HEK293T (cell line): Measurements from ENCODE around the gene ZNHIT6.
"Not testable (repeated sequence)": the region's sequence is repeated elsewhere in the genome, so short reads cannot be mapped to it uniquely, and the experiment has no call there.

Source experiments
- CTCF ChIA-PET: fragments of 350-600 bp; formaldehyde crosslinking; extraction: SDS; loops from one replicate; lab custom pipeline; 2021; ENCODE audit warnings: antibody characterized with exemption, inconsistent platforms; lab: Yijun Ruan, JAX
- POLR2A ChIA-PET: fragments of 350-600 bp; formaldehyde crosslinking; extraction: SDS; loops from one replicate; lab custom pipeline; 2020; ENCODE audit warnings: antibody characterized with exemption, inconsistent platforms; lab: Yijun Ruan, JAX
- DNase-seq: peaks from one replicate; pipeline ENCODE4 v3.0.0; 2012; ENCODE audit warnings: mixed read lengths; ENCODE audit errors: extremely low spot score
- ARNT ChIP-seq: fragments of 450-650 bp; IDR thresholded peaks from 2 replicates; pipeline ENCODE4 v1.6.1; 2017; ENCODE audit warnings: mild to moderate bottlenecking
- BHLHE40 ChIP-seq: fragments of 450-650 bp; IDR thresholded peaks from 2 replicates; pipeline ENCODE4 v1.6.1; 2016; ENCODE audit warnings: mild to moderate bottlenecking, moderate library complexity, borderline replicate concordance
- CTBP1 ChIP-seq: fragments of 450-650 bp; IDR thresholded peaks from 2 replicates; pipeline ENCODE4 v1.6.1; 2016; ENCODE audit warnings: borderline replicate concordance
- ELF4 ChIP-seq: fragments of 450-650 bp; IDR thresholded peaks from 2 replicates; pipeline ENCODE4 v1.6.1; 2017; ENCODE audit warnings: antibody characterized with exemption
- FOXA1 ChIP-seq: fragments of 450-650 bp; IDR thresholded peaks from 2 replicates; pipeline ENCODE4 v1.6.1; 2016; ENCODE audit warnings: mild to moderate bottlenecking
- FOXK2 ChIP-seq: fragments of 450-650 bp; IDR thresholded peaks from 2 replicates; pipeline ENCODE4 v1.6.1; 2016; ENCODE audit warnings: mild to moderate bottlenecking
- FOXM1 ChIP-seq: fragments of 450-650 bp; IDR thresholded peaks from 2 replicates; pipeline ENCODE4 v1.6.1; 2017; ENCODE audit warnings: mild to moderate bottlenecking, borderline replicate concordance
- HDGF ChIP-seq: fragments of 450-650 bp; IDR thresholded peaks from 2 replicates; pipeline ENCODE4 v1.6.1; 2017; ENCODE audit warnings: antibody characterized with exemption, borderline replicate concordance
- L3MBTL2 ChIP-seq: fragments of 450-650 bp; conservative IDR thresholded peaks from 2 replicates; pipeline ENCODE4 v1.6.1; 2016; ENCODE audit warnings: mild to moderate bottlenecking
- LEF1 ChIP-seq: fragments of 450-650 bp; IDR thresholded peaks from 2 replicates; pipeline ENCODE4 v1.6.1; 2017; ENCODE audit warnings: mild to moderate bottlenecking, borderline replicate concordance
- NFRKB ChIP-seq: fragments of 450-650 bp; IDR thresholded peaks from 2 replicates; pipeline ENCODE4 v1.6.1; 2016; ENCODE audit warnings: mild to moderate bottlenecking, moderate library complexity
- PKNOX1 ChIP-seq: fragments of 450-650 bp; IDR thresholded peaks from 2 replicates; pipeline ENCODE4 v1.6.1; 2016
- SP1 ChIP-seq: fragments of 450-650 bp; IDR thresholded peaks from 2 replicates; pipeline ENCODE4 v1.6.1; 2017
- SUZ12 ChIP-seq: fragments of 450-650 bp; IDR thresholded peaks from 2 replicates; pipeline ENCODE4 v1.6.1; 2016; ENCODE audit warnings: mild to moderate bottlenecking
- TARDBP ChIP-seq: fragments of 450-650 bp; IDR thresholded peaks from 2 replicates; pipeline ENCODE4 v1.6.1; 2016
- ZNF384 ChIP-seq: fragments of 450-650 bp; IDR thresholded peaks from 2 replicates; pipeline ENCODE4 v1.6.1; 2016

The ZNHIT6 gene

GRCh38 chr1:85649591-85649990, 58.6 kb downstream of the ZNHIT6 start:
- CTCF ChIA-PET = no interaction called here
- TF ChIP-seq TARDBP (no peak), BHLHE40 (no peak), CTBP1 (no peak), NFRKB (no peak), FOXM1 (no peak), SP1 (no peak), ZNF384 (no peak), FOXA1 (no peak), LEF1 (no peak), L3MBTL2 (no peak), HDGF (no peak), SUZ12 (no peak), ARNT (no peak), PKNOX1 (no peak), ELF4 (no peak), FOXK2 (no peak)
- DNase-seq = no peak
- POLR2A ChIA-PET = no interaction called here

DNA sequence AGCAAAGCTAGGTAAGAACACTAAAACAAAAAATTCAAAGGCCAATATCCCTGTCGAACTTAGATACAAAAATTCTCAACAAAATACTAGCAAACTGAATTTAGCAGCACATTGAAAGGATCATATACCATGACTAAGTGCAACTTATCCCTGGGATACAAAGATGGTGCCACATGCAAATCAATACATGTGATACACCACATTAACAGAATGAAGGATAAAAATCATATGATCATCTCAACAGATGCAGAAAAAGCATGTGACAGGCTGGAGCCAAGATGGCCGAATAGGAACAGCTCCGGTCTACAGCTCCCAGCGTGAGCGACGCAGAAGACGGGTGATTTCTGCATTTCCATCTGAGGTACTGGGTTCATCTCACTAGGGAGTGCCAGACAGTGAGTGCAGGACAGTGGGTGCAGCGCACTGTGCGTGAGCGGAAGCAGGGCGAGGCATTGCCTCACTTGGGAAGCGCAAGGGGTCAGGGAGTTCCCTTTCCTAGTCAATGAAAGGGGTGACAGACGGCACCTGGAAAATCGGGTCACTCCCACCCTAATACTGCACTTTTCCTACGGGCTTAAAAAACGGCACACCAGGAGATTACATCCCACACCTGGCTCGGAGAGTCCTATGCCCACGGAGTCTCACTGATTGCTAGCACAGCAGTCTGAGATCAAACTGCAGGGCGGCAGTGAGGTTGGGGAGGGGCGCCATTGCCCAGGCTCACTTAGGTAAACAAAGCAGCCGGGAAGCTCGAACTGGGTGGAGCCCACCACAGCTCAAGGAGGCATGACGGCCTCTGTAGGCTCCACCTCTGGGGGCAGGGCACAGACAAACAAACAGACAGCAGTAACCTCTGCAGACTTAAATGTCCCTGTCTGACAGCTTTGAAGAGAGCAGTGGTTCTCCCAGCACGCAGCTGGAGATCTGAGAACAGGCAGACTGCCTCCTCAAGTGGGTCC, 66.4 kb downstream of the ZNHIT6 start:
- ChIA-PET POLR2A (interaction anchor here (0.6 to 1.4 kb wide), 3 partner anchors 12 to 61 kb away, joined by 3 to 5 read pairs (median 3); no protein-coding TSS in a partner anchor), CTCF (interaction anchor here (0.6 kb wide), 1 partner anchor 873 kb away, joined by 3 read pairs; no protein-coding TSS in a partner anchor)
- DNase-seq = not testable (repeated sequence)

GRCh38 chr1:85639920-85640319, 68.3 kb downstream of the ZNHIT6 start:
- POLR2A ChIA-PET, CTCF ChIA-PET, DNase-seq: not testable (repeated sequence)

DNA sequence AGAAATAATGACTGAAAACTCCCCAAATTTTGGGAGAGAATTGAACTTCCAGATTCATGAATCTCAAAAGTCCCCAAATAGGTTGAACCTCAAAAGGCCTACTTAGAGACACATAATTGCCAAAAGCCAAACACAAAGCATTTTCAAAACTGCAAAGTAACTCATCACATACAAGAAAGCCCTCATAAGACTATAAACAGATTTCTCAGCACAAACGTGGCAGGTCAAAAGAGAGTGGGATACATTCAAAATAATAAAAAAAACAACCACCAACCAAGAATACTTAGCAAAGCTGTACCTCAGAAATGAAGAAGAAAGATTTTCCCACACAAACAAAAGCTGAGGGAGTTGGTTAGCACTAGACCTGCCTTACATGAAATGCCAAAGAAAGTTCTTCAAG, 69.8 kb downstream of the ZNHIT6 start:
- ChIA-PET CTCF (no interaction called here), POLR2A (no interaction called here)
- no peak for DNase-seq
- TF ChIP-seq TARDBP (no peak), LEF1 (no peak), FOXA1 (no peak), NFRKB (no peak), BHLHE40 (no peak), FOXM1 (no peak), CTBP1 (no peak), FOXK2 (no peak), SUZ12 (no peak), ARNT (no peak), ELF4 (no peak), PKNOX1 (no peak), HDGF (no peak), L3MBTL2 (no peak), SP1 (no peak)

GRCh38 chr1:85630493-85630892, 77.7 kb downstream of the ZNHIT6 start:
- DNase-seq = no peak
- POLR2A ChIA-PET = no interaction called here
- TF ChIP-seq ARNT = no peak
- TF ChIP-seq ELF4 = no peak
- TF ChIP-seq LEF1 = no peak
- CTCF ChIA-PET = no interaction called here

GRCh38 chr1:85629532-85629920, 78.7 kb downstream of the ZNHIT6 start:
- TF ChIP-seq LEF1 (no peak), FOXK2 (no peak), L3MBTL2 (no peak), TARDBP (no peak), CTBP1 (no peak), BHLHE40 (no peak), PKNOX1 (no peak), ARNT (no peak), HDGF (no peak), ZNF384 (no peak), ELF4 (no peak), FOXA1 (no peak), NFRKB (no peak), SUZ12 (no peak), SP1 (no peak), FOXM1 (no peak)
- CTCF ChIA-PET = interaction anchor here (1.1 kb wide), 1 partner anchor 46 kb away, joined by 3 read pairs; no protein-coding TSS in a partner anchor
- no peak for DNase-seq
- POLR2A ChIA-PET = interaction anchor here (1.6 to 1.9 kb wide), 2 partner anchors 13 to 79 kb away, joined by 5 to 6 read pairs; partner anchors contain the start of gene ZNHIT6
